ENCODE results near the gene LAMC3.
"Not testable (repeated sequence)": the region's sequence is repeated elsewhere in the genome, so short reads cannot be mapped to it uniquely, and the experiment has no call there.

LAMC3 gene

GRCh38 chr9:131098391-131099101 lies 89.6 kb downstream of the LAMC3 start:
- H3K4me3 ChIP-seq (IDR thresholded peaks at IDR 0.05; ENCODE audit: insufficient read depth, low read depth, low read length) = no peak overlapping the region
- H3K4me2 ChIP-seq = no peak overlapping the region
- no peaks in the 10 kb centered on the region for H3K36me3 ChIP-seq (ENCODE audit: insufficient read depth)
- TF ChIP-seq, protein P1, sequence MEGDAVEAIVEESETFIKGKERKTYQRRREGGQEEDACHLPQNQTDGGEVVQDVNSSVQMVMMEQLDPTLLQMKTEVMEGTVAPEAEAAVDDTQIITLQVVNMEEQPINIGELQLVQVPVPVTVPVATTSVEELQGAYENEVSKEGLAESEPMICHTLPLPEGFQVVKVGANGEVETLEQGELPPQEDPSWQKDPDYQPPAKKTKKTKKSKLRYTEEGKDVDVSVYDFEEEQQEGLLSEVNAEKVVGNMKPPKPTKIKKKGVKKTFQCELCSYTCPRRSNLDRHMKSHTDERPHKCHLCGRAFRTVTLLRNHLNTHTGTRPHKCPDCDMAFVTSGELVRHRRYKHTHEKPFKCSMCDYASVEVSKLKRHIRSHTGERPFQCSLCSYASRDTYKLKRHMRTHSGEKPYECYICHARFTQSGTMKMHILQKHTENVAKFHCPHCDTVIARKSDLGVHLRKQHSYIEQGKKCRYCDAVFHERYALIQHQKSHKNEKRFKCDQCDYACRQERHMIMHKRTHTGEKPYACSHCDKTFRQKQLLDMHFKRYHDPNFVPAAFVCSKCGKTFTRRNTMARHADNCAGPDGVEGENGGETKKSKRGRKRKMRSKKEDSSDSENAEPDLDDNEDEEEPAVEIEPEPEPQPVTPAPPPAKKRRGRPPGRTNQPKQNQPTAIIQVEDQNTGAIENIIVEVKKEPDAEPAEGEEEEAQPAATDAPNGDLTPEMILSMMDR (conservative IDR thresholded peaks at IDR 0.05; ENCODE audit: low read depth, low read length) = no peak
- no peaks in the 10 kb centered on the region for H4K20me1 ChIP-seq (ENCODE audit: insufficient read depth)
- H3K27me3 ChIP-seq (ENCODE audit: insufficient read depth, low read depth) = peaks cover 29% of the 10 kb centered on the region
- H3K79me2 ChIP-seq (ENCODE audit: insufficient read depth, low read depth) = no peaks in the 10 kb centered on the region
- H2AFZ ChIP-seq (ENCODE audit: low read depth) = no peak overlapping the region
- H3K4me1 ChIP-seq (ENCODE audit: low read depth, poor library complexity, severe bottlenecking) = no peaks in the 10 kb centered on the region
- H3K27ac ChIP-seq = no peak overlapping the region
- H3K9ac ChIP-seq = no peak overlapping the region

DNA sequence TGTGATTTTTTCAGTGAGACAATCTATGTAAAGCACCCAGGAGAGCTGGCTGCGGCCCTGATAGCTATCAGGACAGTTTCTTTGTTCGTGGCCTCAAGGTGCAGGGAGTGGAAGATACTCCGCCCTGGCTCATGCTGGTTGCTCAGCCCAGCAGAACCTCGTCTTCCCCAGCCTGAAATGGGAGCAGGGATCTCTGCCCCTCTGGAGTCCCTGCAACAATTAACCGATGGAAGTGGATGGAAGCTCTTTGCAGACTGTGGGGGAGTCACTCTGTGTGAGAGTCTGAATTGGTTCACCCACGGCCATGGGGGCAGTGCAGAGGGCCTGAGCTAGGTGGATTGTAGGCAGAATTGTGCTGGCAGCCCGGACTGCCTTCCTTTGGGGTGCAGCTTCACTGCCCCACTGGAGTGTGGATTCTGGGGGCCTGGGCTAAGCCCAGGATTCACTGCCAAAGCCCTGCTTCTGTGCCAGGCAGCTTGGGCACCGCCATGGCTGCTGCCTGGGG lies 90.2 kb downstream of the LAMC3 start:
- Histone ChIP-seq H3K4me2 (no peak overlapping the region), H3K27me3 (ENCODE audit: insufficient read depth, low read depth) (peaks cover 28% of the 10 kb centered on the region)

DNA sequence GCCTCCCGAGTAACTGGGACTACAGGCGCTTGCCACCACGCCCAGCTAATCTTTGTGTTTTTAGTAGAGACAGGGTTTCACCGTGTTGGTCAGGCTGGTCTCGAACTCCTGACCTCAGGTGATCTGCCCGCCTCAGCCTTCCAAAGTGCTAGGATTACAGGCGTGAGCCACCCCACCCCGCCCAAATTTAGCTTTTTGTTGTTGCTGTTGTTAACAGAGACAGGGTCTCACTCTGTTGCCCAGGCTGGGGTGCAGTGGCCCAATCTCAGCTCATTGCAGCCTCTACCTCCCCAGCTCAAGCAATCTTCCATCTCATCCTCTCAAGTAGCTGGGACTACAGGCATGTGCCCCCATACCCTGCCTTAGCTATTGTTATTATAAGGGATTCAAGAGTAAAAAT lies 90.9 kb downstream of the LAMC3 start:
- not testable (repeated sequence) for H3K4me2 ChIP-seq; H3K27ac ChIP-seq; H3K4me3 ChIP-seq (IDR thresholded peaks at IDR 0.05; ENCODE audit: insufficient read depth, low read depth, low read length); H3K36me3 ChIP-seq (ENCODE audit: insufficient read depth); H3K4me1 ChIP-seq (ENCODE audit: low read depth, poor library complexity, severe bottlenecking); H3K9ac ChIP-seq; H3K79me2 ChIP-seq (ENCODE audit: insufficient read depth, low read depth); H4K20me1 ChIP-seq (ENCODE audit: insufficient read depth); H2AFZ ChIP-seq (ENCODE audit: low read depth)
- peaks cover 21% of the 10 kb centered on the region for H3K27me3 ChIP-seq (ENCODE audit: insufficient read depth, low read depth)

More for the DNA sequence above, 90.2 kb downstream of the LAMC3 start:
- H2AFZ ChIP-seq (ENCODE audit: low read depth) = no peak overlapping the region
- no peaks in the 10 kb centered on the region for H3K79me2 ChIP-seq (ENCODE audit: insufficient read depth, low read depth)
- H3K36me3 ChIP-seq (ENCODE audit: insufficient read depth) = no peaks in the 10 kb centered on the region
- TF ChIP-seq, protein P1 (conservative IDR thresholded peaks at IDR 0.05; ENCODE audit: low read depth, low read length) = no peak
- H3K4me3 ChIP-seq (IDR thresholded peaks at IDR 0.05; ENCODE audit: insufficient read depth, low read depth, low read length) = no peak overlapping the region
- H4K20me1 ChIP-seq (ENCODE audit: insufficient read depth) = no peaks in the 10 kb centered on the region
- no peak overlapping the region for H3K27ac ChIP-seq
- H3K4me1 ChIP-seq (ENCODE audit: low read depth, poor library complexity, severe bottlenecking) = no peaks in the 10 kb centered on the region
- no peak overlapping the region for H3K9ac ChIP-seq

DNA sequence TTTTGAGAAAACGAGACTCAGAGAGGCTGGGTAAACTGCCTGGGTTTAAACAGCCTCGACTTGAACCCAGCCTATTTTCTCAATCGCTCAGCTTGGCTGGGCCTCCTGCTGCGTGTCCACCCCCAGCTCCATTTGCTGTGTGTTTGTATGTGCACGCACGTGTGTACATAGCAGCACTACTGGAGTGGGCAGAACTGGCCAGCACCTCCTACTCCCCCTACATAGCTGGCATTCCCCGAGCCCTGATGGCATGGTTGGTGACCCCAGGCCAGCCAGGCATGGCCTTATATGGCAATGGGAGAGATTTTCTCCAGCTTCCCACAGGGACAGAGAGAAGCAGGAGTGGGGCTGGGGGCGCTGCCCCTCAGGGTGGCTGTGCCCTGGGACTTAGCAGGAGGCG lies 91.5 kb downstream of the LAMC3 start:
- Histone ChIP-seq H3K4me2 (no peak overlapping the region), H3K36me3 (ENCODE audit: insufficient read depth) (no peaks in the 10 kb centered on the region), H3K79me2 (ENCODE audit: insufficient read depth, low read depth) (no peaks in the 10 kb centered on the region), H3K27ac (no peak overlapping the region), H3K4me3 (IDR thresholded peaks at IDR 0.05; ENCODE audit: insufficient read depth, low read depth, low read length) (no peak overlapping the region), H3K27me3 (ENCODE audit: insufficient read depth, low read depth) (peaks cover 15% of the 10 kb centered on the region; the same call in 1 of the 2 replicates), H2AFZ (ENCODE audit: low read depth) (no peak overlapping the region; the same call in 1 of the 2 replicates), H3K4me1 (ENCODE audit: low read depth, poor library complexity, severe bottlenecking) (no peaks in the 10 kb centered on the region), H3K9ac (no peak overlapping the region), H4K20me1 (ENCODE audit: insufficient read depth) (no peaks in the 10 kb centered on the region)
- TF ChIP-seq, protein P1 (conservative IDR thresholded peaks at IDR 0.05; ENCODE audit: low read depth, low read length) = no peak

Data from KMS-11 (cell line).